Measurements from ENCODE around the gene EXD2. TPM values are rescaled to one million over a fixed set of nuclear protein-coding genes. Genes with fewer than 3 reads are reported as not detected.

Gene EXD2
- total RNA-seq, 6 experiments from 2014 or later = 13.8 to 19.2 (median 15.2) TPM

DNA sequence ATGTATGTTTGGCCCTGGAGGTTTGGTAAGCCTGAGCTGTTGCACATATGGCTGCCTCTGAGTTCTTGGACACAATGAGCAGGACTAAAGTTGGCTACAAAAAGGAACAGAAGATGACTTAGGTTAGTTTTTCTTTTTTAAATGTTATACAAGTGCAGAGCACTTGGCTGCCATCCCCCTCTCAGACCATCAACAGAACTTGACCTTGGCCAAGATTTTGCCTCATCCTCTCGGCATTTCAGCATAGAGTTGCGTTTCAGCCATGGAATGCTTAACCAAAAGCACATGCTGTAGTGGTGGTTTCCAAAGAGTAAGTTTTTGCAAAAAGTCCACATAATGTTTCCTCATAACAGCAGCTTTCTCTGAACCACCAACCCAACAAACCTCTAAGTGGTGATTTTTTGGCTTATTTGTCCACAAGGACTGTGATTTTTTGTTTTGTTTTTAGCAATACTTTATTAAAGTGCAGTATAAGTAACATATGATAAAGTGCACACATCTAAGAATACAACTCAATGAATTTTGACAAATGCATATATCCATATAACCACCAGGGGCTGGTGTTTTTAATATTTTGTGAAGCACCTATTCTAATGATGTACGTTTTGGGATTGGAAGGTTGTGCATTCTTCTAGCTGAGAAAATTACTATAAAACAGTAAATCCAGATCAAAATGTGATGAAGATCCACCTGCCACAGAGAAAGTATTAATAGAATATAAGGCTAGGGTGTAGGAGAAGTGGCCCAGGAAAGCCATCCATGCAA lies 56.6 kb downstream of the EXD2 start:
- TF ChIP-seq, protein P1, sequence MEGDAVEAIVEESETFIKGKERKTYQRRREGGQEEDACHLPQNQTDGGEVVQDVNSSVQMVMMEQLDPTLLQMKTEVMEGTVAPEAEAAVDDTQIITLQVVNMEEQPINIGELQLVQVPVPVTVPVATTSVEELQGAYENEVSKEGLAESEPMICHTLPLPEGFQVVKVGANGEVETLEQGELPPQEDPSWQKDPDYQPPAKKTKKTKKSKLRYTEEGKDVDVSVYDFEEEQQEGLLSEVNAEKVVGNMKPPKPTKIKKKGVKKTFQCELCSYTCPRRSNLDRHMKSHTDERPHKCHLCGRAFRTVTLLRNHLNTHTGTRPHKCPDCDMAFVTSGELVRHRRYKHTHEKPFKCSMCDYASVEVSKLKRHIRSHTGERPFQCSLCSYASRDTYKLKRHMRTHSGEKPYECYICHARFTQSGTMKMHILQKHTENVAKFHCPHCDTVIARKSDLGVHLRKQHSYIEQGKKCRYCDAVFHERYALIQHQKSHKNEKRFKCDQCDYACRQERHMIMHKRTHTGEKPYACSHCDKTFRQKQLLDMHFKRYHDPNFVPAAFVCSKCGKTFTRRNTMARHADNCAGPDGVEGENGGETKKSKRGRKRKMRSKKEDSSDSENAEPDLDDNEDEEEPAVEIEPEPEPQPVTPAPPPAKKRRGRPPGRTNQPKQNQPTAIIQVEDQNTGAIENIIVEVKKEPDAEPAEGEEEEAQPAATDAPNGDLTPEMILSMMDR (IDR thresholded peaks at IDR 0.05) = peak; percentile 81
- Mint-ChIP-seq H3K9me3 (no peaks in the 10 kb centered on the region), H3K4me1 (ENCODE audit: low read depth) (peaks cover 26% of the 10 kb centered on the region), H3K36me3 (ENCODE audit: low read depth) (no peaks in the 10 kb centered on the region), H3K27ac (peak overlapping the region; percentile 55), H3K4me3 (peak overlapping the region; percentile 46), H3K27me3 (ENCODE audit: insufficient read depth) (peaks cover 9% of the 10 kb centered on the region)
- peak; percentile 72 for DNase-seq

DNA sequence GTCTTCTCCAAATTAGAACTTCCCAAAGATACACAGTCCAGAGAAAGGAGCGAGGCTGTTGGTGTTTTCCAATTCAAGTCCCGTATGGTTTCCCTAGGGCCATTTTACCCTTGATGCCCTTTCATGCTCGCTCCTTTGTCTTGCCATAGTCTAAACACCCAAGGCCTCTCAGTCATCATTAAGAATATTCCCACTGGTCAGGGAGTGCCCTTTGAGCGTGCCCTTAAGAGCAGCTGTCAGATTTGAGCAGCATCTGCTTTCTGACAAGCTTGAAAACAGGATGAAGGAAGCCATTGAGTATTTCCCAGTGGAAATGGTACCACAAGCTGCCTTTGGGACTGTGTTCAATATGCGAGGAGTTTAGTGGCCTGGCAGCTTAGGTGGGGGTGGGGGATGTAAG lies 58.3 kb downstream of the EXD2 start:
- peaks cover 10% of the 10 kb centered on the region for H3K27me3 Mint-ChIP-seq (ENCODE audit: insufficient read depth)
- H3K4me3 Mint-ChIP-seq = no peak overlapping the region
- H3K9me3 Mint-ChIP-seq = no peaks in the 10 kb centered on the region
- TF ChIP-seq, protein P1 (IDR thresholded peaks at IDR 0.05) = no peak
- H3K36me3 Mint-ChIP-seq (ENCODE audit: low read depth) = no peaks in the 10 kb centered on the region
- no peak for DNase-seq
- H3K27ac Mint-ChIP-seq = no peak overlapping the region
- H3K4me1 Mint-ChIP-seq (ENCODE audit: low read depth) = peaks cover 19% of the 10 kb centered on the region

DNA sequence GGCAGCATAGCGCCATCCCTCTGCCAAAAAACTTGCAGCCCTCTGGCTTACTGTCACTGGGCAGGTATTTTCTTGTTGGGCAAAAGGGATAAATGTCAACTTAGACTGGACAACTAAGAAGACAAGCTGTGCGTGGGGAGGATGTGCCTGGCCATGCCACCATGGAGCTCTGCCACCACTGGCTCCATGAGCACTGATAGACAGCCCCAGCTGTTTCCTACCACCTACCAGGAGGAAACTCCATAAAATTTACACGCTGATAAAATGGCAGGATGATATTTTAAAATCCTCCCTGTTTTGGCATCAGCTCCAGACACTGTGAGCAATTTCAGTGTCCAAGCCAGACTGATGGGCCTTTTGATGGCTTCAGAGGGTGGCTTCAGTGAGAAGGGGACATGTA lies 61.6 kb downstream of the EXD2 start:
- H3K36me3 Mint-ChIP-seq (ENCODE audit: low read depth) = no peaks in the 10 kb centered on the region
- H3K27ac Mint-ChIP-seq = no peak overlapping the region
- H3K4me1 Mint-ChIP-seq (ENCODE audit: low read depth) = peaks cover 9% of the 10 kb centered on the region
- no peak for DNase-seq
- H3K4me3 Mint-ChIP-seq = no peak overlapping the region
- peaks cover 25% of the 10 kb centered on the region for H3K27me3 Mint-ChIP-seq (ENCODE audit: insufficient read depth)
- TF ChIP-seq, protein P1 (IDR thresholded peaks at IDR 0.05) = no peak
- no peaks in the 10 kb centered on the region for H3K9me3 Mint-ChIP-seq

DNA sequence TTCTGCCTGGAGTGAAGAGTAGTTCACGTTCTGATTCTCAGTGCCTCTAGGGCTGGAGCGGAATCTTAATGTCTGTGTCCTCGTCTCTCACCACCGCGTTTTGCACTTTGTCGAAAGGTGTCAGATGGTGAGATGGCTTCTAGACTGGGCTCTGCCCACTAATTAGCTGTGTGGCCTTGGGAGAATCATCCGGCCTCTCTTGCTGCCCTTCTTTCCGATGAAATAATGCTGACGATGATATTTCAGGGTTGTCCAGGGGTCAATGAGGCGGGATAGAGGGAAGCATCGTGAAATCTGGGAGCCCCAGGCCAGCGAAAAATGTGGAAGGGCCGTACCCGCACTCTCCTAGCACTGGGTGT lies 67.8 kb downstream of the EXD2 start:
- TF ChIP-seq, protein P1 (IDR thresholded peaks at IDR 0.05) = no peak
- Mint-ChIP-seq H3K27ac (no peak overlapping the region), H3K4me3 (peak overlapping the region; percentile 22; the same call in 1 of the 2 replicates), H3K36me3 (ENCODE audit: low read depth) (no peaks in the 10 kb centered on the region), H3K27me3 (ENCODE audit: insufficient read depth) (peaks cover 35% of the 10 kb centered on the region), H3K4me1 (ENCODE audit: low read depth) (peaks cover 27% of the 10 kb centered on the region), H3K9me3 (no peaks in the 10 kb centered on the region)
- no peak for DNase-seq

DNA sequence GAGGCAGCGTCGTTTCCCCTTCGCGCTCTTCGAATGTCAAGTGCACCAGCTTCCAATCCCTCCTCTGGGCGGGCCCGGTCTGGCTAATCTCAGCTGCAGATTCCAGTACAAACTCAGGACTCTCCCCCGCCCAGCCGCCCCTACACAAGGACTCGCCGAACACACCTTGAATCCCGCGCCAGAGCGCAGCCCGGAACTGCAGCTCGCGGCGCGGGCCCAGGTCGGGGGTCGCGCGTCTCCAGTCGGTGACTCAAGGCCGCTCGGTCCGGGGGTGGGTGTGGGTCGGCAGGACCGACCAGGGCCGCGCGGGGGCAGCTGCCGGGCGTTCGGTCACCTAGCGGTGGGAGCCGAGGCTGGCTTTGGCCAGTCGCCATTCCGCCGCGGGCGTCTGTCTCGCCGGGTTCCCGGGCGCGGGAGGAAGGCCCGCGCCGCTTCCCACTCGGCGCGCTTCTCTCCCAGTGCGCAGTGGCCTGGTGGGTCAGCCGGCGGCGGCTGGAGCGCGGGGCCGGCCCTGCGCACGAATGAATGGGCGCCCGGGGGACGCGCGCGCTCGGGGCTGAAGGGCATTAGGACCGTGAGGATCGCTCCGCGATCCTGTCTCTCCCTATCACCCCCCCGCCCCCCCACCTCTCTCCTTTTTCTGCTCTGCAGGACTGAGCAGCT lies 68.4 kb downstream of the EXD2 start, which contains the start of gene GALNT16:
Gene GALNT16, plus strand, starts transcription at position 632 of the 663 bp plus-strand sequence. CDS start 133 bp downstream, outside the sequence.
- Mint-ChIP-seq H3K36me3 (ENCODE audit: low read depth) (no peaks in the 10 kb centered on the region), H3K27me3 (ENCODE audit: insufficient read depth) (peaks cover 35% of the 10 kb centered on the region), H3K9me3 (no peaks in the 10 kb centered on the region), H3K27ac (no peak within 1 kb of the TSS), H3K4me1 (ENCODE audit: low read depth) (peaks cover 27% of the 10 kb centered on the region), H3K4me3 (peak within 1 kb of the TSS; percentile 65)
- DNase-seq = no peak
- TF ChIP-seq, protein P1 (IDR thresholded peaks at IDR 0.05) = peak; percentile 62

Data from HFFc6 (cell line).